Astrocyte (in vitro differentiated cells and primary cell): ENCODE results near the gene ATG3. TPM values are rescaled to one million over a fixed set of nuclear protein-coding genes. Genes with fewer than 3 reads are reported as not detected.
A peak's percentile ranks its signal among the peaks of the same experiment; 100 is the strongest.

Source experiments
- DNase-seq: peaks from one replicate; pipeline ENCODE4 v3.0.0-alpha.2; 2010; ENCODE audit warnings: low read depth
- FAIRE-seq: peaks from 2 replicates; lab custom pipeline; 2011; peaks lifted over from hg19 to GRCh38; lab: Jason Lieb, UNC
- H2AFZ ChIP-seq: 2 replicates; pipeline ENCODE4 v1.6.0; 2012; ENCODE audit warnings: low read depth, low read length, inconsistent platforms
- H3K27ac ChIP-seq: 2 replicates; pipeline ENCODE4 v1.5.1; 2011; ENCODE audit warnings: low read depth, low read length, inconsistent platforms
- H3K27me3 ChIP-seq: 2 replicates; pipeline ENCODE4 v1.6.0; 2011; ENCODE audit warnings: low read length, inconsistent platforms; ENCODE audit not compliant: insufficient read depth
- H3K36me3 ChIP-seq: 2 replicates; pipeline ENCODE4 v1.5.1; 2011; ENCODE audit warnings: low read length, inconsistent platforms; ENCODE audit not compliant: insufficient read depth
- H3K4me1 ChIP-seq: 2 replicates; pipeline ENCODE4 v1.5.1; 2011; ENCODE audit warnings: low read length, inconsistent platforms; ENCODE audit not compliant: insufficient read depth
- H3K4me2 ChIP-seq: 2 replicates; pipeline ENCODE4 v1.6.0; 2012; ENCODE audit warnings: low read length, inconsistent platforms
- H3K4me3 ChIP-seq: 2 replicates; pipeline ENCODE4 v1.5.1; 2011; ENCODE audit warnings: low read depth, mild to moderate bottlenecking, low read length, inconsistent platforms; ENCODE audit not compliant: insufficient read depth
- H3K79me2 ChIP-seq: 2 replicates; pipeline ENCODE4 v1.6.0; 2012; ENCODE audit warnings: mild to moderate bottlenecking, low read length, inconsistent platforms; ENCODE audit not compliant: insufficient read depth
- H3K9ac ChIP-seq: 2 replicates; pipeline ENCODE4 v1.6.0; 2012; ENCODE audit warnings: mild to moderate bottlenecking, low read length, inconsistent platforms
- H3K9me3 ChIP-seq: 2 replicates; pipeline ENCODE4 v1.5.1; 2012; ENCODE audit warnings: low read depth, mild to moderate bottlenecking, low read length, inconsistent platforms; ENCODE audit not compliant: insufficient read depth
- H4K20me1 ChIP-seq: 2 replicates; pipeline ENCODE4 v1.6.0; 2012; ENCODE audit warnings: low read length, inconsistent platforms; ENCODE audit not compliant: insufficient read depth
- H3K27ac Mint-ChIP-seq: one replicate; pipeline ENCODE4 v1.8.0; 2021; ENCODE audit warnings: mild to moderate bottlenecking, mixed read lengths; ENCODE audit not compliant: unreplicated experiment
- H3K27me3 Mint-ChIP-seq: one replicate; pipeline ENCODE4 v1.8.0; 2021; ENCODE audit warnings: low read depth, mixed read lengths; ENCODE audit not compliant: unreplicated experiment
- H3K36me3 Mint-ChIP-seq: one replicate; pipeline ENCODE4 v1.8.0; 2021; ENCODE audit warnings: low read depth, mixed read lengths; ENCODE audit not compliant: unreplicated experiment
- H3K4me1 Mint-ChIP-seq: one replicate; pipeline ENCODE4 v1.8.0; 2021; ENCODE audit warnings: low read depth, mixed read lengths; ENCODE audit not compliant: unreplicated experiment
- H3K4me3 Mint-ChIP-seq: one replicate; pipeline ENCODE4 v1.8.0; 2021; ENCODE audit warnings: mild to moderate bottlenecking, moderate library complexity, mixed read lengths; ENCODE audit not compliant: unreplicated experiment
- H3K9me3 Mint-ChIP-seq: one replicate; pipeline ENCODE4 v1.8.0; 2021; ENCODE audit warnings: mild to moderate bottlenecking, mixed read lengths; ENCODE audit not compliant: unreplicated experiment
- CTCF ChIP-seq: IDR thresholded peaks from 2 replicates; pipeline ENCODE4 v1.5.1; 2011; ENCODE audit warnings: low read depth, mild to moderate bottlenecking, inconsistent platforms, low read length, moderate library complexity; ENCODE audit not compliant: insufficient read depth
- EZH2 ChIP-seq: IDR thresholded peaks from 2 replicates; pipeline ENCODE4 v1.6.1; 2012; ENCODE audit warnings: mild to moderate bottlenecking, low read length, inconsistent platforms; ENCODE audit not compliant: insufficient read depth
- total RNA-seq: library from RNA; stranded (reverse); gene quantifications from 2 replicates; pipeline ENCODE4 v1.2.1, GENCODE V29; 2021

Gene ATG3
- total RNA-seq, 1 donor from 2014 or later, result 46.2 TPM

GRCh38 chr3:112560721-112561483 lies 860 bp downstream of the ATG3 start:
- Mint-ChIP-seq H3K4me1 (peaks cover 6% of the 10 kb centered on the region), H3K27me3 (no peaks in the 10 kb centered on the region), H3K4me3 (peak overlapping the region; percentile 96), H3K9me3 (no peaks in the 10 kb centered on the region), H3K27ac (peak overlapping the region; percentile 96), H3K36me3 (peaks cover 3% of the 10 kb centered on the region)
- peak overlapping the region; percentile 98 for H3K27ac ChIP-seq
- H2AFZ ChIP-seq, result peak overlapping the region; percentile 97
- no peaks in the 10 kb centered on the region for H3K9me3 ChIP-seq
- DNase-seq (peak; percentile 82), FAIRE-seq (no peak)
- TF ChIP-seq EZH2 (no peak), CTCF (no peak)
- peaks cover 44% of the 10 kb centered on the region for H3K79me2 ChIP-seq
- H3K36me3 ChIP-seq, result no peaks in the 10 kb centered on the region
- H3K4me2 ChIP-seq, result peak overlapping the region; percentile 88
- no peaks in the 10 kb centered on the region for H4K20me1 ChIP-seq
- peak overlapping the region; percentile 95 for H3K9ac ChIP-seq
- no peaks in the 10 kb centered on the region for H3K27me3 ChIP-seq
- H3K4me3 ChIP-seq, result peak overlapping the region; percentile 94
- H3K4me1 ChIP-seq, result peaks cover 8% of the 10 kb centered on the region

GRCh38 chr3:112560307-112560706 lies 1.5 kb downstream of the ATG3 start:
- Histone ChIP-seq H3K4me3 (peak overlapping the region; percentile 94), H3K9ac (peak overlapping the region; percentile 95), H3K36me3 (no peaks in the 10 kb centered on the region), H3K9me3 (no peaks in the 10 kb centered on the region), H3K27ac (peak overlapping the region; percentile 98), H3K4me1 (peaks cover 8% of the 10 kb centered on the region), H2AFZ (no peak overlapping the region), H3K4me2 (peak overlapping the region; percentile 88), H3K27me3 (no peaks in the 10 kb centered on the region), H3K79me2 (peaks cover 50% of the 10 kb centered on the region), H4K20me1 (no peaks in the 10 kb centered on the region)
- H3K4me1 Mint-ChIP-seq, result peaks cover 6% of the 10 kb centered on the region
- peaks cover 3% of the 10 kb centered on the region for H3K36me3 Mint-ChIP-seq
- H3K9me3 Mint-ChIP-seq, result no peaks in the 10 kb centered on the region
- FAIRE-seq (no peak), DNase-seq (no peak)
- peak overlapping the region; percentile 96 for H3K4me3 Mint-ChIP-seq
- TF ChIP-seq EZH2 (no peak), CTCF (no peak)
- H3K27me3 Mint-ChIP-seq, result no peaks in the 10 kb centered on the region
- peak overlapping the region; percentile 96 for H3K27ac Mint-ChIP-seq

GRCh38 chr3:112557976-112558375 lies 3.8 kb downstream of the ATG3 start:
- no peak overlapping the region for H3K27ac Mint-ChIP-seq
- H3K79me2 ChIP-seq, result peaks cover 72% of the 10 kb centered on the region
- H3K9me3 Mint-ChIP-seq, result no peaks in the 10 kb centered on the region
- no peaks in the 10 kb centered on the region for H4K20me1 ChIP-seq
- no peak overlapping the region for H3K27ac ChIP-seq
- H3K27me3 ChIP-seq, result no peaks in the 10 kb centered on the region
- H3K9me3 ChIP-seq, result no peaks in the 10 kb centered on the region
- no peak overlapping the region for H3K4me3 Mint-ChIP-seq
- H3K9ac ChIP-seq, result no peak overlapping the region
- H3K36me3 ChIP-seq, result no peaks in the 10 kb centered on the region
- H3K4me1 Mint-ChIP-seq, result peaks cover 3% of the 10 kb centered on the region
- peaks cover 8% of the 10 kb centered on the region for H3K4me1 ChIP-seq
- TF ChIP-seq CTCF, result no peak
- TF ChIP-seq EZH2, result no peak
- DNase-seq, result no peak
- no peak for FAIRE-seq
- H3K27me3 Mint-ChIP-seq, result no peaks in the 10 kb centered on the region
- H3K36me3 Mint-ChIP-seq, result peaks cover 3% of the 10 kb centered on the region
- no peak overlapping the region for H3K4me3 ChIP-seq
- H2AFZ ChIP-seq, result no peak overlapping the region
- no peak overlapping the region for H3K4me2 ChIP-seq
